Body of pancreas (tissue), 4 donors: ENCODE results near the gene VGF.

Experiments
- CTCF ChIP-seq, 7 experiments: fragments of 450-650 bp in 4 of 7; fragments of 200-600 bp in 3 of 7; sonication (generic) in 3 of 7; IDR thresholded peaks; one replicate each; pipeline ENCODE4 v1.5.1; 2016 to 2019; ENCODE audit warnings: antibody characterized with exemption in 7 of 7
- POLR2A ChIP-seq, 3 donors: fragments of 450-650 bp; IDR thresholded peaks; one replicate each; pipeline ENCODE4 v1.6.1; 2016; ENCODE audit warnings: antibody characterized with exemption in 3 of 3, mild to moderate bottlenecking in 2 of 3

DNA sequence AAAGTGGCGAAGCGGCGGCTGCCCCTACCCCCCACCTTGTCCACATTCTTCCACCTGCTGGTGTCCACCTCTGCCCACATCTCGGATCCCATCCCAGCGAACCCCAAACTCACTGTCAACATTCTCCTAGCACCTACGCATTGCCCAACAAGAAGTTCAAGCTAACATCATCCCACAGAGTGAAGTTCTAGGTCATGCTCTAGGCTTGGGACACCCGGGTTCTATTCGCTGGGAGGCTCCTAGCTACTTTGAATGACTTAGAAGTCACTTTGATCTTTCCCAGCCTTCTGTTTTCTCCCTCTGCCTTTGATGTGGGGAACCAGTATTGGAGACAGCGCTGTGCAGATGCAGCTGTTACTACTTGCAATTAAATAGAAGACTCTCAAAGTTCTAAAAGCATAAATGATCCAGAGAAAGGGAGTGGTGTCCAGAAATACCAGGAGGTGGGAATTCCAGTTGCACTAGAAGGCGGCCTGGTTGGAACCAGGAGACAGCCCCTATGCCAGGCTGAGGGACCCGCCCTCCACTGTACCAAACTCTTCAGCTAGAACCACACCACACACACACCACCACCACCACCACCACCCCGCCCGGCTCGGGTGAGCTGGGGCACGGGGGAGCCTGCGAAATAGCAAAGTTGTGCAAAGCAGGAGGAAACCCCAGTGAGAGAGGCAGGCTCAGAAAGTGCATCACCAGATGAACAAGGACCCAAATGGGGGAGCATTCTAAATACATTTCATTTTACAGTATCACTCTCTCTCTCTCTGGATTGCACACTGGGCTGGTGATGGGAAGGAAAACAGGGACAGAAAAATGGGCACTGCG lies 5.5 kb upstream of the VGF start:
- no peak for TF ChIP-seq CTCF (IDR thresholded peaks at IDR 0.05)
- TF ChIP-seq POLR2A (IDR thresholded peaks at IDR 0.05) = no peak
